GM12801 (cell line): Measurements from ENCODE around the gene MYO5B.

Experiments
- TF ChIP-seq, protein P1 (sequence below): IDR thresholded peaks from one replicate; pipeline ENCODE4 v1.5.1; 2011; ENCODE audit warnings: control low read depth; ENCODE audit not compliant: insufficient read length; ENCODE audit errors: extremely low read depth

Gene MYO5B

DNA sequence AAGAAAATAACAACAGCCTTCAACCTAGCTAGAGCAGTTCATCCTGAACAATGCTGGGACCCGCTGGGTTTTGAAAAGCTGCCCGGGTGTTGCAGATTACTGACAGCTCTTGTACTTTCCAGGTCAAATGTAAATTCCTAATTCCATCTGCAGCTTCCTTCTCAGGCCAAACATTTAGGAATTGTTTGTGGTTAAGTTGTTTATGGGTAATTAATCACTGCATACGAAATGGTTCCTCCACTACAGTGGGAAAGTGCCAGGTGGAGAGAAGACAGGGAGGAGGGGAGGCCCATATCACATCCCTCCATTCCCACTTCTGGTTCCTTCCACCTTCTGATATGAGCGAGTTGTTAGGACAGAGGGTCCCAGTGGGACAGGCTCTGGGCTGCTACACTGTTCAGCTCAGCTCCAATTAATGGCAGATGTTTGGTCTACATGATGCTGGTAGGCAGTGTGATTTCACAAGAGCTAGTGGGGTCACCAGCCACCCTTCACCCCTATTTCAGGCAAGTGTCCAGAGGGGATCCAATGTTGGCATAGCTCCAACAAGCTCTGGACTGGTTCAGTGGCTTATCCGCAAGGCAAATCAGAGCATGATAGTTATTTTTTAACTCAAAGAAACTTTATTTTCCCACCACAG, 268.7 kb downstream of the MYO5B start:
- TF ChIP-seq, protein P1, sequence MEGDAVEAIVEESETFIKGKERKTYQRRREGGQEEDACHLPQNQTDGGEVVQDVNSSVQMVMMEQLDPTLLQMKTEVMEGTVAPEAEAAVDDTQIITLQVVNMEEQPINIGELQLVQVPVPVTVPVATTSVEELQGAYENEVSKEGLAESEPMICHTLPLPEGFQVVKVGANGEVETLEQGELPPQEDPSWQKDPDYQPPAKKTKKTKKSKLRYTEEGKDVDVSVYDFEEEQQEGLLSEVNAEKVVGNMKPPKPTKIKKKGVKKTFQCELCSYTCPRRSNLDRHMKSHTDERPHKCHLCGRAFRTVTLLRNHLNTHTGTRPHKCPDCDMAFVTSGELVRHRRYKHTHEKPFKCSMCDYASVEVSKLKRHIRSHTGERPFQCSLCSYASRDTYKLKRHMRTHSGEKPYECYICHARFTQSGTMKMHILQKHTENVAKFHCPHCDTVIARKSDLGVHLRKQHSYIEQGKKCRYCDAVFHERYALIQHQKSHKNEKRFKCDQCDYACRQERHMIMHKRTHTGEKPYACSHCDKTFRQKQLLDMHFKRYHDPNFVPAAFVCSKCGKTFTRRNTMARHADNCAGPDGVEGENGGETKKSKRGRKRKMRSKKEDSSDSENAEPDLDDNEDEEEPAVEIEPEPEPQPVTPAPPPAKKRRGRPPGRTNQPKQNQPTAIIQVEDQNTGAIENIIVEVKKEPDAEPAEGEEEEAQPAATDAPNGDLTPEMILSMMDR, result no peak

DNA sequence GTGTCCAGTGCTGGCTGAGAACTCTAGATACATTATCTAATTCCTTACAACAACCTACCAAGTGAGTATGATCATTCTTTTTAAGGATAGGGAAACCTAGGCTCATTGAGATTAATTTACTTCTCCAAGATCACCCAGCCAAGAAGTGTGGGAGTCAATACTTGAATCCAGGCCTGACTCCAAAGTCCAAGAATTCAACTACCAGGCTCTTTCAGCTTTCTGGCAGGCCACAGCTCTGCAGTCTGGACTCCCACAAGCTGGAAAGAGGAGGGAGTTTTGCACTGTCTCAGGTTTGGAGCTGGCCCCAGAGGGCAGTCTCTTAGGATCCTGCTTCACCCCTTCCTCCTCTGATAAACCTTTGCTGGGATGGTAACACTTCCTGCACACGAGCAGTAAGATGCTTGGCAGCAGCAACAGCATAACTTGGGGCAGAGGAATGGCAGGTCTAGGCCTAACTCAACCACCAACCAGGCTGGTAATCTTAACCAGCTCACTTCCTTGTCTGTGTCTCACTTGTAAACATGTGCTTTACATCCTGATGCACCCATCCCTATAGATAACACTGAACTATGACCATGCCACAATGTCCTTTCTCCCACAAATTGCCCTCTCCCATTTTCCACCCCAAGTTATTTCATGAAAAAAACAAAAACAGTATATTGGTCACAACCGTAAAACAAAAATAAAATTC, 270.5 kb downstream of the MYO5B start:
- TF ChIP-seq, protein P1, result no peak

DNA sequence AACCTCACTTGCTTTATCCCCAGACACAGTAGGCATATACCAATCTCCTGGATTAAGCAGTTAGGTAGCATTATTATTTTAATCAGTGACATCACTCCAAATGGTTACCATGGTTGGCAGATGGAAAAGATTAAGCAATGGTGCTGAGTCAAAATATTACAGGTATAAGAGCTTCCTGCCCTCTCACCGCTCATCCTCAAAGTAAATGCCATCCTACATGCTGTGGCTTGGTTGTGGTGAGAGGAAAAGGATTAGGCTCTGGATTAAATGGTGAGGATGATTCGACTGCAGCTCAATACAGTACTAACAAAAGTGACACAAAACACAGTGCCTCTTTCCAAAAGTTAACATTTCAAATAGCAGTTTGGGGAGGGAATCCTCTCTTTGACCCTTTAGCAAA, 272.7 kb downstream of the MYO5B start:
- TF ChIP-seq, protein P1, result no peak

DNA sequence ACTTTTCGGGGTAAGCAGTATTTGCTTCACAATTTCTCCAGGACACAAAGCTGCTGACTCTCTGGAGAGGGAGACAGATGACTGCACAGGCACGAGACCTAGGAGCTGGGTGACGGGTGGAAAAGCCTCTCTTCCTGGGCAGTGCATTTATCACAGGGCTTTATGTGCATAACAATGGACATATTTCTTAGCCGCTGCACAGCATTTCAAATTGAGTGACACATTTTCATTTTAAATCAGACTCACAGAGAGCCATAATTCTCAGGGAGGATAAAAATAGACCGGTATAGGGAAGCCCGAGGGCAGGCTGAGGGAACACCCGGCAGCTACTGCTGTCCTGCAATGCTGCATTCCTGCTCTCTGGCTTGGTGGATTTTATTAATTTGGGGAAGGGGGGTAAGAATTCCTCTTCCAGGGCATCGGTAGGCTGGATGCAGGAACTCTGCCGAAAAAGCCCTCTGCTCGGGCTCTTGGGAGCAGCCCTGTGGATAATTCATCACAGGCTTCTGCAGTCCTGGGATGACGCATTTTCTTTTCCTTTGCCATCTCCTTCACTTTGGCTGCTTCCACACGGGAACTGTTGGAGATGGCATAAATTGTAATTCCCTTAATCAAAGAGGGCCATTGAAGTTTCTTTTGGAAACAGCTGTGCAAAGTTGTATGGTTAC, 273.5 kb downstream of the MYO5B start:
- TF ChIP-seq, protein P1, result no peak

DNA sequence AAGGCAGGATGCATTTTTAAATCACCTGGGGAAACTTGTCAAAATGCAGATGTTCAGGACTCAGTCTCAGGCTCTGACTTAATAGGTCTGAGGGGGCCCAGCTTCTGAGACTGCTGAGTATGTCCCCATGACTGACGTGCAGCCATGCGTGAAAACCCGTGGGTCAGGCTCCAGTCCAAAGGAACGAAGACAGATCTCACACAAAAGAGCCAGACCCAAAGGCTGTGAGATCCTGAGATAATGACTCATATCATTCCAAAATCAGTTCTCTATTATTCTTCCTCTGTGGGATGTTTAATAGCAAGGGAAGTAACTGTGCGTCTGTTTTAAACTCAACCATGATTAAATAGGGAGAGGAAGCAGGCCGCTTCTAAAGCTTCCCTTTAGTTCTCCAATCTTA, 274.2 kb downstream of the MYO5B start:
- TF ChIP-seq, protein P1, result no peak

DNA sequence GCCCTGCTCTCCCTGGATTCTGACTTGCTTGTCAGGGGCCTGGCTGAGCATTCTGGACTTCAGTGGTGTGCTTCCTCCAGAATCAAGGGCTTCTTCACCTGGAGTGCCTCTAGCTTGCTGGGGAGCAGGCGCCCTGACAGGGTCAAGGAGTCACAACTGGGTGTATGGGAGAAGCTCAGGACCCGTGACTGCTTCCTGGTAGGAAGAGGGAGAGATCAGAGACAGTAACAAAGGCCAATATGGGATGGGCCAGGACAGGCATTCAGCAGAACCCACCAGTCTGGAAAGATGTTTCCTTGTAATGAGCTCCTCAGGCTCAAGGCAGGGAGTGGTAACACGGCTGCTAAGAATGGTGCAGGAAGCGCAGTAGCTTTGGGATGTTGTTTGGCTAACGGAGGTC, 277.2 kb downstream of the MYO5B start:
- TF ChIP-seq, protein P1, result no peak

DNA sequence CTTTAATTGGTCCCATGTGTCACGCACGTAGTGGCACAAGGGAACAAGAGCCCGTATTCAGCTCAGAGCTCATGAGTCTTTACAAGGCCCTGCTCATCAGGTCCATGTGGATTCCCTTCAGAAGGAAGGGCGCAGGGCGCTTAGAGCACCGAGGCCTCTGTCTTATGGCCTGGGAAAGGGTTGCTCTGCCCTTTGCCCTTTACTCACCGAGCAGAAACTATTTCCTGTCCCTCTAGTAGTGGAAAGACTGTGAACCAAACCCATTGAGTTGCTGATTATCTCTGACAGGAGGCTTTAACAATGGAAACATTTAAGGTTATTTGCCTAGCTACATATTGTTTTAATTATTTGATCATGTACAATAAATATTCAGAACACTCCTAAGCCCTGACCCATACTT, 279.6 kb downstream of the MYO5B start:
- TF ChIP-seq, protein P1, result no peak
